ENCODE data around the gene JARID2. TPM values are rescaled to one million over a fixed set of nuclear protein-coding genes. Genes with fewer than 3 reads are reported as not detected.

JARID2 gene
- polyA plus RNA-seq, 1 experiment: 9.7 TPM

GRCh38 chr6:15346315-15346714 is 100.4 kb downstream of the JARID2 start:
- no peak overlapping the region for H3K27ac ChIP-seq (ENCODE audit: low read depth, low read length)
- no peak for DNase-seq (ENCODE audit: low read depth, low spot score)
- POLR2A ChIA-PET: no interaction called here
- CTCF ChIA-PET: interaction anchor here (0.6 kb wide), 1 partner anchor 204 kb away, joined by 3 read pairs; no protein-coding TSS in a partner anchor
- no peaks in the 10 kb centered on the region for H3K27me3 ChIP-seq (ENCODE audit: control insufficient read depth, insufficient read depth, low read length)
- H3K9me3 ChIP-seq (ENCODE audit: control insufficient read depth, insufficient read depth, low read length): no peaks in the 10 kb centered on the region
- no peak overlapping the region for H3K4me3 ChIP-seq (ENCODE audit: low read depth, low read length)
- no peak for TF ChIP-seq CTCF (IDR thresholded peaks at IDR 0.05; ENCODE audit: low read depth, low read length)

- Histone ChIP-seq H3K9me3 (ENCODE audit: control insufficient read depth, insufficient read depth, low read length) (no peaks in the 10 kb centered on the region), H3K4me3 (ENCODE audit: low read depth, low read length) (no peak overlapping the region), H3K27me3 (ENCODE audit: control insufficient read depth, insufficient read depth, low read length) (no peaks in the 10 kb centered on the region), H3K27ac (ENCODE audit: low read depth, low read length) (no peak overlapping the region)
- TF ChIP-seq CTCF (IDR thresholded peaks at IDR 0.05; ENCODE audit: low read depth, low read length): no peak
- CTCF ChIA-PET: no interaction called here
- no peak for DNase-seq (ENCODE audit: low read depth, low spot score)
- POLR2A ChIA-PET: no interaction called here
Observed at GRCh38 chr6:15348528-15348927, 102.7 kb downstream of the JARID2 start.

- no peak for DNase-seq (ENCODE audit: low read depth, low spot score)
- CTCF ChIA-PET: interaction anchor here (1.0 kb wide), 1 partner anchor 275 kb away, joined by 5 read pairs; no protein-coding TSS in a partner anchor
- no peaks in the 10 kb centered on the region for H3K9me3 ChIP-seq (ENCODE audit: control insufficient read depth, insufficient read depth, low read length)
- H3K27ac ChIP-seq (ENCODE audit: low read depth, low read length): no peak overlapping the region
- POLR2A ChIA-PET: no interaction called here
- no peaks in the 10 kb centered on the region for H3K27me3 ChIP-seq (ENCODE audit: control insufficient read depth, insufficient read depth, low read length)
- no peak for TF ChIP-seq CTCF (IDR thresholded peaks at IDR 0.05; ENCODE audit: low read depth, low read length)
- no peak overlapping the region for H3K4me3 ChIP-seq (ENCODE audit: low read depth, low read length)
Observed at GRCh38 chr6:15349379-15349778, 103.5 kb downstream of the JARID2 start.

GRCh38 chr6:15350386-15351083 is 104.7 kb downstream of the JARID2 start:
- Histone ChIP-seq H3K4me3 (ENCODE audit: low read depth, low read length) (no peak overlapping the region), H3K9me3 (ENCODE audit: control insufficient read depth, insufficient read depth, low read length) (no peaks in the 10 kb centered on the region), H3K27me3 (ENCODE audit: control insufficient read depth, insufficient read depth, low read length) (no peaks in the 10 kb centered on the region), H3K27ac (ENCODE audit: low read depth, low read length) (no peak overlapping the region)
- POLR2A ChIA-PET: no interaction called here
- CTCF ChIA-PET: interaction anchor here (1.0 kb wide), 1 partner anchor 274 kb away, joined by 5 read pairs; no protein-coding TSS in a partner anchor
- DNase-seq (ENCODE audit: low read depth, low spot score): no peak
- TF ChIP-seq CTCF (IDR thresholded peaks at IDR 0.05; ENCODE audit: low read depth, low read length): no peak

GRCh38 chr6:15351631-15352030 is 105.8 kb downstream of the JARID2 start:
- peak; percentile 45 for DNase-seq (ENCODE audit: low read depth, low spot score)
- no peaks in the 10 kb centered on the region for H3K9me3 ChIP-seq (ENCODE audit: control insufficient read depth, insufficient read depth, low read length)
- ChIA-PET POLR2A (interaction anchor here (0.6 kb wide), 1 partner anchor 62 kb away, joined by 4 read pairs; no protein-coding TSS in a partner anchor), CTCF (no interaction called here)
- no peak overlapping the region for H3K27ac ChIP-seq (ENCODE audit: low read depth, low read length)
- H3K27me3 ChIP-seq (ENCODE audit: control insufficient read depth, insufficient read depth, low read length): no peaks in the 10 kb centered on the region
- no peak overlapping the region for H3K4me3 ChIP-seq (ENCODE audit: low read depth, low read length)
- TF ChIP-seq CTCF (IDR thresholded peaks at IDR 0.05; ENCODE audit: low read depth, low read length): no peak
